AG04450 (cell line): ENCODE measurements around the gene TLE7. TPM values are rescaled to one million over a fixed set of nuclear protein-coding genes. Genes with fewer than 3 reads are reported as not detected.

Experiments
- CTCF ChIA-PET: fragments of 300-600, 350-600 bp; formaldehyde crosslinking; extraction: SDS; loops from one replicate; lab custom pipeline; 2022; ENCODE audit warnings: antibody characterized with exemption, inconsistent platforms; lab: Charles Lee
- POLR2A ChIA-PET: fragments of 350-600 bp; formaldehyde crosslinking; extraction: SDS; loops from one replicate; lab custom pipeline; 2021; ENCODE audit warnings: antibody characterized with exemption, inconsistent platforms; lab: Yijun Ruan, JAX
- DNase-seq: peaks from one replicate; pipeline ENCODE4 v3.0.0-alpha.2; 2011; ENCODE audit warnings: low read depth, low spot score
- H3K27ac ChIP-seq: one replicate; pipeline ENCODE4 v1.5.1; 2012; ENCODE audit warnings: low read depth, low read length, control low read depth
- H3K27me3 ChIP-seq: one replicate; pipeline ENCODE4 v1.6.0; 2012; ENCODE audit warnings: low read length; ENCODE audit not compliant: control insufficient read depth, insufficient read depth
- H3K4me3 ChIP-seq: 2 replicates; pipeline ENCODE4 v1.5.1; 2011; ENCODE audit warnings: mild to moderate bottlenecking, low read depth, low read length, control low read depth
- H3K9me3 ChIP-seq: 2 replicates; pipeline ENCODE4 v1.5.1; 2012; ENCODE audit warnings: low read length; ENCODE audit not compliant: control insufficient read depth, insufficient read depth
- CTCF ChIP-seq: IDR thresholded peaks from 2 replicates; pipeline ENCODE4 v1.5.1; 2011; ENCODE audit warnings: low read depth, low read length, control low read depth, inconsistent platforms
- polyA plus RNA-seq: library from polyadenylated mRNA; depleted of rRNA; stranded (reverse); fragments of >200 nt; gene quantifications from 2 replicates; pipeline ENCODE4 v1.2.3, GENCODE V29; 2011

TLE7 gene
- polyA plus RNA-seq, 1 experiment = not detected

- H3K27ac ChIP-seq = no peak overlapping the region
- POLR2A ChIA-PET = no interaction called here
- CTCF ChIA-PET = interaction anchor here (1.4 kb wide), 1 partner anchor 12 kb away, joined by 4 read pairs; no protein-coding TSS in a partner anchor
Observed at GRCh38 chr16:71439523-71439922, 2.3 kb downstream of the TLE7 start.

GRCh38 chr16:71436473-71436872 is 5.4 kb downstream of the TLE7 start:
- no peaks in the 10 kb centered on the region for H3K27me3 ChIP-seq
- H3K4me3 ChIP-seq = no peak overlapping the region
- no peak for TF ChIP-seq CTCF
- no peak for DNase-seq
- POLR2A ChIA-PET = interaction anchor here (0.6 kb wide), 1 partner anchor 32 kb away, joined by 3 read pairs; no protein-coding TSS in a partner anchor
- CTCF ChIA-PET = no interaction called here
- no peak overlapping the region for H3K27ac ChIP-seq
- H3K9me3 ChIP-seq = peaks cover 14% of the 10 kb centered on the region

More at GRCh38 chr16:71439523-71439922, 2.3 kb downstream of the TLE7 start:
- DNase-seq = no peak
- no peak overlapping the region for H3K4me3 ChIP-seq
- TF ChIP-seq CTCF = no peak
- no peaks in the 10 kb centered on the region for H3K27me3 ChIP-seq
- H3K9me3 ChIP-seq = peaks cover 39% of the 10 kb centered on the region

GRCh38 chr16:71432906-71433305 is 8.9 kb downstream of the TLE7 start:
- H3K4me3 ChIP-seq = no peak overlapping the region
- POLR2A ChIA-PET = no interaction called here
- H3K9me3 ChIP-seq = peaks cover 4% of the 10 kb centered on the region; the same call in 1 of the 2 replicates
- no peak for DNase-seq
- CTCF ChIA-PET = no interaction called here
- TF ChIP-seq CTCF = no peak
- H3K27ac ChIP-seq = no peak overlapping the region
- no peaks in the 10 kb centered on the region for H3K27me3 ChIP-seq

- Histone ChIP-seq H3K27ac (no peak overlapping the region), H3K4me3 (no peak overlapping the region), H3K27me3 (no peaks in the 10 kb centered on the region), H3K9me3 (peaks cover 4% of the 10 kb centered on the region; the same call in 1 of the 2 replicates)
- no peak for TF ChIP-seq CTCF
- CTCF ChIA-PET = interaction anchor here (0.5 to 1.2 kb wide), 2 partner anchors 19 to 20 kb away, joined by 3 read pairs; no protein-coding TSS in a partner anchor
- DNase-seq = no peak
- POLR2A ChIA-PET = no interaction called here
Observed at GRCh38 chr16:71431991-71432390, 9.9 kb downstream of the TLE7 start.

GRCh38 chr16:71431176-71431575 is 10.7 kb downstream of the TLE7 start:
- POLR2A ChIA-PET = no interaction called here
- CTCF ChIA-PET = interaction anchor here (1.2 kb wide), 1 partner anchor 18 kb away, joined by 3 read pairs; no protein-coding TSS in a partner anchor
- H3K27me3 ChIP-seq = peaks cover 3% of the 10 kb centered on the region
- H3K4me3 ChIP-seq = no peak overlapping the region
- H3K27ac ChIP-seq = no peak overlapping the region
- no peak for DNase-seq
- H3K9me3 ChIP-seq = peaks cover 4% of the 10 kb centered on the region; the same call in 1 of the 2 replicates
- no peak for TF ChIP-seq CTCF
